HCT116 (cell line): ENCODE results near the gene UBXN11. TPM values are rescaled to one million over a fixed set of nuclear protein-coding genes. Genes with fewer than 3 reads are reported as not detected.

Experiments used
- ATAC-seq: fragments of 200-7000 bp; cut with Tn5 transposase; 2 replicates; pipeline ENCODE4 v1.9.1; 2020; ENCODE audit warnings: mild to moderate bottlenecking, moderate library complexity
- BruUV-seq: library from RNA; stranded (reverse); fragments of 400-500 nt; replicated peaks from 2 replicates; lab custom pipeline; 2021; lab: Mats Ljungman, UMichigan
- CTCF ChIA-PET: fragments of 300-600 bp; sonication (Branson Sonifier 250); formaldehyde crosslinking; loops from one replicate; lab custom pipeline; 2021; ENCODE audit warnings: antibody characterized with exemption; lab: Charles Lee
- POLR2A ChIA-PET: fragments of 300-600, 350-600 bp; sonication (Branson Sonifier 250); formaldehyde crosslinking; loops from one replicate; lab custom pipeline; 2021; ENCODE audit warnings: antibody characterized with exemption; lab: Charles Lee
- RAD21 ChIA-PET, 2 experiments: fragments of 300-600 bp; sonication (Branson Sonifier 250); formaldehyde crosslinking; loops; one replicate each; lab custom pipeline; 2023; ENCODE audit warnings: low total read pairs in 2 of 2; ENCODE audit not compliant: uncharacterized antibody in 2 of 2, unreplicated experiment in 2 of 2, low non-redundant PET in 1 of 2; lab: Charles Lee
- DNase-seq: peaks from one replicate; pipeline ENCODE4 v3.0.0-alpha.2; 2010; ENCODE audit warnings: low read depth, low spot score
- H2AFZ ChIP-seq: fragments of 200-600 bp; shearing (Covaris generic), sonication (generic); 2 replicates; pipeline ENCODE4 v1.6.1; 2017; ENCODE audit warnings: low read depth, mixed run types, mixed read lengths, antibody characterized with exemption, low read length; ENCODE audit not compliant: poor library complexity, severe bottlenecking
- H3K27ac ChIP-seq: 2 replicates; pipeline ENCODE4 v1.5.1; 2012; ENCODE audit warnings: low read depth, low read length
- H3K27me3 ChIP-seq: fragments of 200-600 bp; sonication (generic); 2 replicates; pipeline ENCODE4 v1.6.1; 2016; ENCODE audit warnings: mixed run types, low read length, mixed read lengths; ENCODE audit not compliant: insufficient read depth
- H3K36me3 ChIP-seq, 2 experiments: fragments of 200-500 bp in 1 of 2; fragments of 200-600 bp in 1 of 2; sonication (Bioruptor generic) in 1 of 2; sonication (generic) in 1 of 2; 2 replicates each; pipeline versions ENCODE4 v1.5.1 to v1.6.1; 2014 to 2016; ENCODE audit warnings: low read length in 2 of 2, inconsistent platforms in 1 of 2, mixed read lengths in 1 of 2, mixed run types in 1 of 2; ENCODE audit not compliant: insufficient read depth in 2 of 2, control insufficient read depth in 1 of 2
- H3K4me1 ChIP-seq, 2 experiments: fragments of 200-600 bp in 1 of 2; sonication (generic) in 1 of 2; 2 replicates each; pipeline versions ENCODE4 v1.5.1 to v1.6.1; 2012 to 2017; ENCODE audit warnings: low read length in 2 of 2, inconsistent platforms in 1 of 2, mild to moderate bottlenecking in 1 of 2, mixed read lengths in 1 of 2, mixed run types in 1 of 2, moderate library complexity in 1 of 2; ENCODE audit not compliant: insufficient read depth in 2 of 2, control insufficient read depth in 1 of 2
- H3K4me2 ChIP-seq: fragments of 200-600 bp; sonication (generic); 2 replicates; pipeline ENCODE4 v1.6.1; 2017; ENCODE audit warnings: mixed run types, low read length, mixed read lengths
- H3K4me3 ChIP-seq, 2 experiments: fragments of 200-600 bp in 1 of 2; sonication (generic) in 1 of 2; replicated peaks in 1 of 2; 2 replicates each; pipeline ENCODE4 v1.5.1; 2011 to 2016; ENCODE audit warnings: low read length in 2 of 2, control low read depth in 1 of 2, low read depth in 1 of 2, mild to moderate bottlenecking in 1 of 2, mixed read lengths in 1 of 2, mixed run types in 1 of 2
- H3K79me2 ChIP-seq: fragments of 200-600 bp; sonication (generic); 2 replicates; pipeline ENCODE4 v1.6.1; 2017; ENCODE audit warnings: mild to moderate bottlenecking, mixed run types, low read length, moderate library complexity, mixed read lengths; ENCODE audit not compliant: insufficient read depth
- H3K9ac ChIP-seq: fragments of 200-600 bp; sonication (generic); 2 replicates; pipeline ENCODE4 v1.6.1; 2016; ENCODE audit warnings: low read length, mixed read lengths
- H3K9me2 ChIP-seq: fragments of 200-600 bp; sonication (generic), shearing (Covaris generic); 2 replicates; pipeline ENCODE4 v1.6.1; 2017; ENCODE audit warnings: mixed run types, mild to moderate bottlenecking, moderate library complexity; ENCODE audit not compliant: insufficient read depth
- H3K9me3 ChIP-seq, 2 experiments: fragments of 200-500 bp in 1 of 2; fragments of 200-600 bp in 1 of 2; sonication (Bioruptor generic) in 1 of 2; sonication (generic) in 1 of 2; 2 replicates each; pipeline ENCODE4 v1.6.1; 2014 to 2017; ENCODE audit warnings: low read length in 2 of 2, mixed read lengths in 2 of 2, inconsistent platforms in 1 of 2, low read depth in 1 of 2, mild to moderate bottlenecking in 1 of 2, mixed run types in 1 of 2, moderate library complexity in 1 of 2; ENCODE audit not compliant: control insufficient read depth in 1 of 2, insufficient read depth in 1 of 2
- H4K20me1 ChIP-seq: fragments of 200-600 bp; sonication (generic), shearing (Covaris generic); 2 replicates; pipeline ENCODE4 v1.6.1; 2017; ENCODE audit warnings: mixed run types, mild to moderate bottlenecking, moderate library complexity; ENCODE audit not compliant: insufficient read depth
- CBX3 ChIP-seq: IDR thresholded peaks from 2 replicates; pipeline ENCODE4 v1.6.1; 2012; ENCODE audit warnings: low read depth
- CEBPB ChIP-seq: IDR thresholded peaks from 2 replicates; pipeline ENCODE4 v1.6.1; 2012; ENCODE audit warnings: low read depth
- EGR1 ChIP-seq: IDR thresholded peaks from 2 replicates; pipeline ENCODE4 v1.6.1; 2012; ENCODE audit warnings: low read depth
- ELF1 ChIP-seq: IDR thresholded peaks from 2 replicates; pipeline ENCODE4 v1.6.1; 2012; ENCODE audit warnings: low read depth, borderline replicate concordance
- EZH2phosphoT487 ChIP-seq: fragments of 200-600 bp; IDR thresholded peaks from 2 replicates; pipeline ENCODE4 v1.6.1; 2018; ENCODE audit warnings: antibody characterized with exemption, borderline replicate concordance
- FOSL1 ChIP-seq: IDR thresholded peaks from 2 replicates; pipeline ENCODE4 v1.6.1; 2012; ENCODE audit warnings: low read depth
- POLR2A ChIP-seq: IDR thresholded peaks from 2 replicates; pipeline ENCODE4 v1.7.0; 2011; ENCODE audit warnings: borderline replicate concordance; ENCODE audit not compliant: insufficient read depth, insufficient read length; ENCODE audit errors: extremely low read depth
- POLR2AphosphoS5 ChIP-seq: IDR thresholded peaks from 2 replicates; pipeline ENCODE4 v1.6.1; 2011; ENCODE audit warnings: mild to moderate bottlenecking, low read depth, low read length, moderate library complexity
- RAD21 ChIP-seq: IDR thresholded peaks from 2 replicates; pipeline ENCODE4 v1.6.1; 2012; ENCODE audit warnings: low read depth, mild to moderate bottlenecking
- REST ChIP-seq: IDR thresholded peaks from 2 replicates; pipeline ENCODE4 v1.6.1; 2012; ENCODE audit warnings: low read depth
- SRF ChIP-seq: IDR thresholded peaks from 2 replicates; pipeline ENCODE4 v1.6.1; 2012; ENCODE audit warnings: low read depth
- TCF7L2 ChIP-seq: IDR thresholded peaks from 2 replicates; pipeline ENCODE4 v1.7.0; 2011; ENCODE audit warnings: borderline replicate concordance, inconsistent platforms; ENCODE audit not compliant: insufficient read depth, insufficient read length; ENCODE audit errors: extremely low read depth
- ZFX ChIP-seq: fragments of 450-650 bp; IDR thresholded peaks from 2 replicates; pipeline ENCODE4 v1.6.1; 2017
- ZNF274 ChIP-seq: fragments of 200-500 bp; sonication (Bioruptor generic); IDR thresholded peaks from 2 replicates; pipeline ENCODE4 v1.6.1; 2014; ENCODE audit warnings: mild to moderate bottlenecking, low read depth, low read length, inconsistent platforms
- intact Hi-C: fragments of 100-400 bp; cut with micrococcal nuclease; formaldehyde crosslinking; loops from 2 replicates; pipeline ENCODE4 v1.10.0; 2022
- total RNA-seq: library from RNA; stranded (reverse); gene quantifications from one replicate; pipeline ENCODE4 v1.2.1, GENCODE V29; 2021; ENCODE audit not compliant: unreplicated experiment
- TF ChIP-seq, protein P1 (sequence below), 3 experiments: fragments of 200-600 bp in 1 of 3; sonication (generic) in 1 of 3; IDR thresholded peaks in 2 of 3; conservative IDR thresholded peaks in 1 of 3; 2 replicates each; pipeline ENCODE4 v1.5.1; 2012 to 2017; ENCODE audit warnings: low read depth in 2 of 3, low read length in 2 of 3, antibody characterized with exemption in 1 of 3, borderline replicate concordance in 1 of 3, control low read depth in 1 of 3, mild to moderate bottlenecking in 1 of 3, mixed read lengths in 1 of 3, mixed run types in 1 of 3, moderate library complexity in 1 of 3; ENCODE audit not compliant: insufficient read depth in 1 of 3
- TF ChIP-seq, protein P2 (sequence below): IDR thresholded peaks from 2 replicates; pipeline ENCODE4 v1.6.1; 2012

Gene UBXN11
- total RNA-seq, 1 experiment from 2014 or later, result 19.3 TPM

- Histone ChIP-seq H3K27ac (no peak overlapping the region), H4K20me1 (no peaks in the 10 kb centered on the region), H3K4me1 (no peaks in the 10 kb centered on the region), H3K9ac (no peak overlapping the region), H3K36me3 (peaks cover 16 to 37% of the 10 kb centered on the region in 2 experiments; a peak in 3 of 4 replicates), H3K79me2 (peaks cover 80% of the 10 kb centered on the region), H3K4me3 (no peak overlapping the region), H3K27me3 (no peaks in the 10 kb centered on the region), H2AFZ (no peak overlapping the region), H3K4me2 (no peak overlapping the region), H3K9me3 (no peaks in the 10 kb centered on the region), H3K9me2 (no peaks in the 10 kb centered on the region)
- ChIA-PET RAD21 (no interaction called here), CTCF (interaction anchor here (0.9 kb wide), 1 partner anchor 19 kb away, joined by 3 read pairs; no protein-coding TSS in a partner anchor), POLR2A (no interaction called here)
- BruUV-seq, result no TSS peak
- intact Hi-C loops, result no loop called here
- TF ChIP-seq, protein P1, sequence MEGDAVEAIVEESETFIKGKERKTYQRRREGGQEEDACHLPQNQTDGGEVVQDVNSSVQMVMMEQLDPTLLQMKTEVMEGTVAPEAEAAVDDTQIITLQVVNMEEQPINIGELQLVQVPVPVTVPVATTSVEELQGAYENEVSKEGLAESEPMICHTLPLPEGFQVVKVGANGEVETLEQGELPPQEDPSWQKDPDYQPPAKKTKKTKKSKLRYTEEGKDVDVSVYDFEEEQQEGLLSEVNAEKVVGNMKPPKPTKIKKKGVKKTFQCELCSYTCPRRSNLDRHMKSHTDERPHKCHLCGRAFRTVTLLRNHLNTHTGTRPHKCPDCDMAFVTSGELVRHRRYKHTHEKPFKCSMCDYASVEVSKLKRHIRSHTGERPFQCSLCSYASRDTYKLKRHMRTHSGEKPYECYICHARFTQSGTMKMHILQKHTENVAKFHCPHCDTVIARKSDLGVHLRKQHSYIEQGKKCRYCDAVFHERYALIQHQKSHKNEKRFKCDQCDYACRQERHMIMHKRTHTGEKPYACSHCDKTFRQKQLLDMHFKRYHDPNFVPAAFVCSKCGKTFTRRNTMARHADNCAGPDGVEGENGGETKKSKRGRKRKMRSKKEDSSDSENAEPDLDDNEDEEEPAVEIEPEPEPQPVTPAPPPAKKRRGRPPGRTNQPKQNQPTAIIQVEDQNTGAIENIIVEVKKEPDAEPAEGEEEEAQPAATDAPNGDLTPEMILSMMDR (IDR thresholded peaks at IDR 0.05 in 2 of 3, conservative IDR thresholded peaks at IDR 0.05 in 1 of 3; ENCODE audit: borderline replicate concordance in 1 of 3, insufficient read depth in 1 of 3, low read depth in 2 of 3, low read length in 2 of 3), result no peak
- TF ChIP-seq CEBPB, result no peak
- TF ChIP-seq, protein P2, sequence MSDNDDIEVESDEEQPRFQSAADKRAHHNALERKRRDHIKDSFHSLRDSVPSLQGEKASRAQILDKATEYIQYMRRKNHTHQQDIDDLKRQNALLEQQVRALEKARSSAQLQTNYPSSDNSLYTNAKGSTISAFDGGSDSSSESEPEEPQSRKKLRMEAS, result no peak
- TF ChIP-seq POLR2A, result no peak
- TF ChIP-seq ZNF274, result no peak
- TF ChIP-seq SRF, result no peak
- TF ChIP-seq CBX3, result no peak
- TF ChIP-seq FOSL1, result no peak
- no peak for TF ChIP-seq EZH2phosphoT487
- no peak for TF ChIP-seq EGR1
- no peak for TF ChIP-seq ELF1
- no peak for TF ChIP-seq REST
- TF ChIP-seq ZFX, result no peak
- no peak for TF ChIP-seq RAD21
- no peak for TF ChIP-seq TCF7L2
- no peak for TF ChIP-seq POLR2AphosphoS5
- no peak for ATAC-seq
- no peak for DNase-seq
Observed at GRCh38 chr1:26252718-26253117, 53.7 kb downstream of the UBXN11 start.
